ENCODE data around the gene MAP3K1. TPM values are rescaled to one million over a fixed set of nuclear protein-coding genes. Genes with fewer than 3 reads are reported as not detected.

The MAP3K1 gene
- total RNA-seq, 1 donor from 2014 or later = 27.5 TPM

DNA sequence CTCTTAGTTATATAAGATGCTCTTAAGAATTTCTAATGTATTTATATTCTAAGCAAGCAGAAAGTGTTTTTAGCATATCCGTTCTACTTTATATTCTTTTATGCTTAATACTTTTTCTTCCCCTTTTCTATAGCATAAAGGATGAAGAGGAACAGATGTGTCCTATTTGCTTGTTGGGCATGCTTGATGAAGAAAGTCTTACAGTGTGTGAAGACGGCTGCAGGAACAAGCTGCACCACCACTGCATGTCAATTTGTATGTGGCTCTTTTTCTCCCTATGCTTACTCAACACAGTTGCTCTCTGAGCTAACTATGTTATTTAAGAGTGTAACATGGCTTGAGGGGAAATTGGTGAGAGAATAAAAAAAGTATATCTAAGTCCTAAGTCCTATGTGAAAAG, 56.4 kb downstream of the MAP3K1 start:
- no peak overlapping the region for H3K27ac Mint-ChIP-seq (ENCODE audit: unreplicated experiment)
- no peak for DNase-seq (ENCODE audit: low spot score)
- H3K9me3 Mint-ChIP-seq (ENCODE audit: unreplicated experiment) = no peaks in the 10 kb centered on the region
- H3K27me3 Mint-ChIP-seq (ENCODE audit: unreplicated experiment) = no peaks in the 10 kb centered on the region
- TF ChIP-seq, protein P1, sequence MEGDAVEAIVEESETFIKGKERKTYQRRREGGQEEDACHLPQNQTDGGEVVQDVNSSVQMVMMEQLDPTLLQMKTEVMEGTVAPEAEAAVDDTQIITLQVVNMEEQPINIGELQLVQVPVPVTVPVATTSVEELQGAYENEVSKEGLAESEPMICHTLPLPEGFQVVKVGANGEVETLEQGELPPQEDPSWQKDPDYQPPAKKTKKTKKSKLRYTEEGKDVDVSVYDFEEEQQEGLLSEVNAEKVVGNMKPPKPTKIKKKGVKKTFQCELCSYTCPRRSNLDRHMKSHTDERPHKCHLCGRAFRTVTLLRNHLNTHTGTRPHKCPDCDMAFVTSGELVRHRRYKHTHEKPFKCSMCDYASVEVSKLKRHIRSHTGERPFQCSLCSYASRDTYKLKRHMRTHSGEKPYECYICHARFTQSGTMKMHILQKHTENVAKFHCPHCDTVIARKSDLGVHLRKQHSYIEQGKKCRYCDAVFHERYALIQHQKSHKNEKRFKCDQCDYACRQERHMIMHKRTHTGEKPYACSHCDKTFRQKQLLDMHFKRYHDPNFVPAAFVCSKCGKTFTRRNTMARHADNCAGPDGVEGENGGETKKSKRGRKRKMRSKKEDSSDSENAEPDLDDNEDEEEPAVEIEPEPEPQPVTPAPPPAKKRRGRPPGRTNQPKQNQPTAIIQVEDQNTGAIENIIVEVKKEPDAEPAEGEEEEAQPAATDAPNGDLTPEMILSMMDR (IDR thresholded peaks at IDR 0.05; ENCODE audit: unreplicated experiment) = no peak
- H3K36me3 Mint-ChIP-seq (ENCODE audit: low read depth, unreplicated experiment) = peaks cover 13% of the 10 kb centered on the region
- H3K4me3 Mint-ChIP-seq (ENCODE audit: unreplicated experiment) = no peak overlapping the region
- no peaks in the 10 kb centered on the region for H3K4me1 Mint-ChIP-seq (ENCODE audit: unreplicated experiment)

DNA sequence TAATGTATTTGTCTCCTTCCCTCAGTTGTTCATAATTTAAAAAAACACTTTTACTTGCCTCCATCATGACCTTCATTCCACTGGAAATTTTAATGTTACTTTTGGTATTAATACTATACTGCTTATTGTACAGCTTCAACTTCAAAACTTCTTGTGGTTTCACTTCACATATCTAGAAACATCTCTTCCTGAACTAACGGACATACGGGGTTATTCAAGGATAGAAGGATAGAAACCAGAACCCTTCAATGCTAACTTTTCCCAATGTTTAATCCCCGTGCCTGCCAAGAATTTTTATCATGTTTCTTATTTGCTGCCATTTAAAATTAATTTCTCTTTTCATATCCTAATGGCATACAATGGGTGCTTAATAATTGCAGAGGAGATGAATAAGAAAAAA, 57.7 kb downstream of the MAP3K1 start:
- TF ChIP-seq, protein P1 (IDR thresholded peaks at IDR 0.05; ENCODE audit: unreplicated experiment) = no peak
- H3K27me3 Mint-ChIP-seq (ENCODE audit: unreplicated experiment) = no peaks in the 10 kb centered on the region

DNA sequence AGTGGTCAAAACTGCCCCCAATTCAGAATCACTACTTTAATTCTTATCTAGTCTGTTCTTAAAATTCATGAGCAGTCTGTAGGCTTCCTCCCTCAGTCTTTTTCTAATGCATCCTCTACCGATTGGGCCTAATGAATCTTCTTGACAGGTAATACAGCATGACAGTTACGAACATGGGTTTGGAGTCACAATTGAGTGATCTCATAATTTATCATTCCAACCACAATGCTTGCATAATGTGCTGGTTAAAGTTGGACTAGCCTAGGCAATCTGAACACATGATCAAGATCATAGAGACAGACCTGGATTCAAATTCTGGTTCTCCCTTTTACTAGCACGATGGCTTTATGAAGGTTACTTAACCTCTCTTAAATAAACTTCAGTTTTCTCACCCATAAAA, 61.0 kb downstream of the MAP3K1 start:
- Mint-ChIP-seq H3K27me3 (ENCODE audit: unreplicated experiment) (no peaks in the 10 kb centered on the region), H3K36me3 (ENCODE audit: low read depth, unreplicated experiment) (peaks cover 20% of the 10 kb centered on the region), H3K4me1 (ENCODE audit: unreplicated experiment) (no peaks in the 10 kb centered on the region), H3K9me3 (ENCODE audit: unreplicated experiment) (no peaks in the 10 kb centered on the region), H3K4me3 (ENCODE audit: unreplicated experiment) (no peak overlapping the region), H3K27ac (ENCODE audit: unreplicated experiment) (no peak overlapping the region)
- TF ChIP-seq, protein P1 (IDR thresholded peaks at IDR 0.05; ENCODE audit: unreplicated experiment) = no peak
- DNase-seq (ENCODE audit: low spot score) = no peak

More for the DNA sequence above, 57.7 kb downstream of the MAP3K1 start:
- no peak for DNase-seq (ENCODE audit: low spot score)
- Mint-ChIP-seq H3K9me3 (ENCODE audit: unreplicated experiment) (no peaks in the 10 kb centered on the region), H3K4me3 (ENCODE audit: unreplicated experiment) (no peak overlapping the region), H3K36me3 (ENCODE audit: low read depth, unreplicated experiment) (peaks cover 19% of the 10 kb centered on the region), H3K4me1 (ENCODE audit: unreplicated experiment) (no peaks in the 10 kb centered on the region), H3K27ac (ENCODE audit: unreplicated experiment) (no peak overlapping the region)

DNA sequence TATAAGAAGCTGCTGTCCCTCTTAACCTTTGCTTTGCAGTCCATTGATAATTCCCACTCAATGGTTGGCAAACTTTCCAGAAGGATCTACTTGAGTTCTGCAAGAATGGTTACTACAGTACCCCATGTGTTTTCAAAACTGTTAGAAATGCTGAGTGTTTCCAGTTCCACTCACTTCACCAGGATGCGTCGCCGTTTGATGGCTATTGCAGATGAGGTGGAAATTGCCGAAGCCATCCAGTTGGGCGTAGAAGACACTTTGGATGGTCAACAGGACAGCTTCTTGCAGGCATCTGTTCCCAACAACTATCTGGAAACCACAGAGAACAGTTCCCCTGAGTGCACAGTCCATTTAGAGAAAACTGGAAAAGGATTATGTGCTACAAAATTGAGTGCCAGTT, 66.2 kb downstream of the MAP3K1 start:
- Mint-ChIP-seq H3K4me3 (ENCODE audit: unreplicated experiment) (no peak overlapping the region), H3K27ac (ENCODE audit: unreplicated experiment) (no peak overlapping the region), H3K9me3 (ENCODE audit: unreplicated experiment) (no peaks in the 10 kb centered on the region), H3K4me1 (ENCODE audit: unreplicated experiment) (no peaks in the 10 kb centered on the region), H3K36me3 (ENCODE audit: low read depth, unreplicated experiment) (peaks cover 27% of the 10 kb centered on the region), H3K27me3 (ENCODE audit: unreplicated experiment) (no peaks in the 10 kb centered on the region)
- TF ChIP-seq, protein P1 (IDR thresholded peaks at IDR 0.05; ENCODE audit: unreplicated experiment) = no peak
- DNase-seq (ENCODE audit: low spot score) = no peak

DNA sequence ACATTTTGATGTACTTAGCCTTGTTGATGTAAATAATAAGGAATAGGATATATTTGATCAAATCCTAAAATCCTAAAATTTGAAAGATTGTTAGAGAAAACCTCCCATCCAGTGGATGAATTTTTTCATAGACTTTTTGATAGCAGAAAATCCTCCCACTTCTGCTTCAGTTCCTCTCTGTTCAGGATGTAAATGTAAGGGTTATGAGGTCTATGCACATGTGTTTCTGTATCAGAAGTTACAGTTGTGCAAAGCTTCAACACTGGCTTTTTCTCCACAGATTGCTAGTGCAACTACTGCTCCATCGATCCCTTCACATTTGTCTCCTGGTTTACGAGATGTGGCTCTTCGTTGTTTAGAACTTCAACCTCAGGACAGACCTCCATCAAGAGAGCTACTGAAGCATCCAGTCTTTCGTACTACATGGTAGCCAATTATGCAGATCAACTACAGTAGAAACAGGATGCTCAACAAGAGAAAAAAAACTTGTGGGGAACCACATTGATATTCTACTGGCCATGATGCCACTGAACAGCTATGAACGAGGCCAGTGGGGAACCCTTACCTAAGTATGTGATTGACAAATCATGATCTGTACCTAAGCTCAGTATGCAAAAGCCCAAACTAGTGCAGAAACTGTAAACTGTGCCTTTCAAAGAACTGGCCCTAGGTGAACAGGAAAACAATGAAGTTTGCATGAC, 78.1 kb downstream of the MAP3K1 start:
- Mint-ChIP-seq H3K9me3 (ENCODE audit: unreplicated experiment) (no peaks in the 10 kb centered on the region), H3K4me1 (ENCODE audit: unreplicated experiment) (no peaks in the 10 kb centered on the region), H3K27ac (ENCODE audit: unreplicated experiment) (no peak overlapping the region), H3K36me3 (ENCODE audit: low read depth, unreplicated experiment) (peaks cover 24% of the 10 kb centered on the region), H3K27me3 (ENCODE audit: unreplicated experiment) (no peaks in the 10 kb centered on the region), H3K4me3 (ENCODE audit: unreplicated experiment) (no peak overlapping the region)
- DNase-seq (ENCODE audit: low spot score) = no peak
- TF ChIP-seq, protein P1 (IDR thresholded peaks at IDR 0.05; ENCODE audit: unreplicated experiment) = no peak

All from endothelial cell (in vitro differentiated cells).